ENCODE measurements around the gene PODXL2.

Gene PODXL2

GRCh38 chr3:127606086-127606805, 22.7 kb upstream of the PODXL2 start:
- DNase-seq (ENCODE audit: low spot score): no peak

- no peak for DNase-seq (ENCODE audit: low spot score)
Observed at GRCh38 chr3:127606981-127607595, 21.9 kb upstream of the PODXL2 start.

- DNase-seq (ENCODE audit: low spot score): no peak
Observed at GRCh38 chr3:127607675-127608361, 21.2 kb upstream of the PODXL2 start.

GRCh38 chr3:127608362-127608718, 20.6 kb upstream of the PODXL2 start:
- DNase-seq (ENCODE audit: low spot score): no peak

- no peak for DNase-seq (ENCODE audit: low spot score)
Observed at GRCh38 chr3:127610105-127610504, 18.9 kb upstream of the PODXL2 start.

GRCh38 chr3:127611251-127611650, 17.7 kb upstream of the PODXL2 start:
- no peak for DNase-seq (ENCODE audit: low spot score)

- DNase-seq (ENCODE audit: low spot score): no peak
Observed at GRCh38 chr3:127612966-127613365, 16.0 kb upstream of the PODXL2 start.

- DNase-seq (ENCODE audit: low spot score): no peak
Observed at GRCh38 chr3:127613406-127613805, 15.6 kb upstream of the PODXL2 start.

GRCh38 chr3:127614928-127615589, 13.9 kb upstream of the PODXL2 start:
- no peak for DNase-seq (ENCODE audit: low spot score)

- DNase-seq (ENCODE audit: low spot score): no peak
Observed at GRCh38 chr3:127615631-127616305, 13.2 kb upstream of the PODXL2 start.

- DNase-seq (ENCODE audit: low spot score): no peak
Observed at GRCh38 chr3:127616836-127617605, 12.0 kb upstream of the PODXL2 start.

GRCh38 chr3:127618891-127619290, 10.1 kb upstream of the PODXL2 start:
- DNase-seq (ENCODE audit: low spot score): no peak

- DNase-seq (ENCODE audit: low spot score): no peak
Observed at GRCh38 chr3:127620637-127621375, 8.2 kb upstream of the PODXL2 start.

- DNase-seq (ENCODE audit: low spot score): no peak
Observed at GRCh38 chr3:127622031-127622430, 7.0 kb upstream of the PODXL2 start.

- DNase-seq (ENCODE audit: low spot score): no peak
Observed at GRCh38 chr3:127622772-127623576, 6.0 kb upstream of the PODXL2 start.

- no peak for DNase-seq (ENCODE audit: low spot score)
Observed at GRCh38 chr3:127624063-127624462, 4.9 kb upstream of the PODXL2 start.

GRCh38 chr3:127625821-127626220, 3.2 kb upstream of the PODXL2 start:
- DNase-seq (ENCODE audit: low spot score): no peak

- no peak for DNase-seq (ENCODE audit: low spot score)
Observed at GRCh38 chr3:127628426-127628787, 578 bp upstream of the PODXL2 start.

- no peak for DNase-seq (ENCODE audit: low spot score)
Observed at GRCh38 chr3:127629467-127630403, 750 bp downstream of the PODXL2 start.

Measured in left forelimb (tissue), 1 donor.